ENCODE data around the gene CALD1.
A peak's percentile ranks its signal among the peaks of the same experiment; 100 is the strongest.

CALD1 gene

GRCh38 chr7:134931487-134931886 lies 152.1 kb downstream of the CALD1 start:
- DNase-seq: peak; percentile 38

DNA sequence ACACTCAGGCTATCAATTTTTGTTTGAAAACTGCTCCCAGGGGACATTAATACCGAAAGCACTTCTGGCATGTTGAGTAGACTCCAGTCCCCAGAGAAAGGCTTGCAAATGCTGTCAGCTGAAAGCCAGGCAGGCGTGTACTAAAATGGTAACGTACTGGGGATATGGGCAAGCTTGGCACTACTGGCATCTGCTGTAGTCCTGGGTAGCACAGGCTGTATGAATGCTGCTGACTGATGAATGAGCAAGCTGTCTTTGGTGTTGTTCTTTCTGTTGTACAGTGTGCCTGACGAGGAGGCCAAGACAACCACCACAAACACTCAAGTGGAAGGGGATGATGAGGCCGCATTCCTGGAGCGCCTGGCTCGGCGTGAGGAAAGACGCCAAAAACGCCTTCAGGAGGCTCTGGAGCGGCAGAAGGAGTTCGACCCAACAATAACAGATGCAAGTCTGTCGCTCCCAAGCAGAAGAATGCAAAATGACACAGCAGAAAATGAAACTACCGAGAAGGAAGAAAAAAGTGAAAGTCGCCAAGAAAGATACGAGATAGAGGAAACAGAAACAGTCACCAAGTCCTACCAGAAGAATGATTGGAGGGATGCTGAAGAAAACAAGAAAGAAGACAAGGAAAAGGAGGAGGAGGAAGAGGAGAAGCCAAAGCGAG lies 153.4 kb downstream of the CALD1 start:
- peak; percentile 48 for DNase-seq

DNA sequence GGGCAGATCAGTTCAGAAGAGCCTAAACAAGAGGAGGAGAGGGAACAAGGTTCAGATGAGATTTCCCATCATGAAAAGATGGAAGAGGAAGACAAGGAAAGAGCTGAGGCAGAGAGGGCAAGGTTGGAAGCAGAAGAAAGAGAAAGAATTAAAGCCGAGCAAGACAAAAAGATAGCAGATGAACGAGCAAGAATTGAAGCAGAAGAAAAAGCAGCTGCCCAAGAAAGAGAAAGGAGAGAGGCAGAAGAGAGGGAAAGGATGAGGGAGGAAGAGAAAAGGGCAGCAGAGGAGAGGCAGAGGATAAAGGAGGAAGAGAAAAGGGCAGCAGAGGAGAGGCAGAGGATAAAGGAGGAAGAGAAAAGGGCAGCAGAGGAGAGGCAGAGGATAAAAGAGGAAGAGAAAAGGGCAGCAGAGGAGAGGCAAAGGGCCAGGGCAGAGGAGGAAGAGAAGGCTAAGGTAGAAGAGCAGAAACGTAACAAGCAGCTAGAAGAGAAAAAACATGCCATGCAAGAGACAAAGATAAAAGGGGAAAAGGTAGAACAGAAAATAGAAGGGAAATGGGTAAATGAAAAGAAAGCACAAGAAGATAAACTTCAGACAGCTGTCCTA lies 154.1 kb downstream of the CALD1 start:
- DNase-seq: no peak

- DNase-seq: peak; percentile 50
Observed at GRCh38 chr7:134935701-134936100, 156.3 kb downstream of the CALD1 start.

DNA sequence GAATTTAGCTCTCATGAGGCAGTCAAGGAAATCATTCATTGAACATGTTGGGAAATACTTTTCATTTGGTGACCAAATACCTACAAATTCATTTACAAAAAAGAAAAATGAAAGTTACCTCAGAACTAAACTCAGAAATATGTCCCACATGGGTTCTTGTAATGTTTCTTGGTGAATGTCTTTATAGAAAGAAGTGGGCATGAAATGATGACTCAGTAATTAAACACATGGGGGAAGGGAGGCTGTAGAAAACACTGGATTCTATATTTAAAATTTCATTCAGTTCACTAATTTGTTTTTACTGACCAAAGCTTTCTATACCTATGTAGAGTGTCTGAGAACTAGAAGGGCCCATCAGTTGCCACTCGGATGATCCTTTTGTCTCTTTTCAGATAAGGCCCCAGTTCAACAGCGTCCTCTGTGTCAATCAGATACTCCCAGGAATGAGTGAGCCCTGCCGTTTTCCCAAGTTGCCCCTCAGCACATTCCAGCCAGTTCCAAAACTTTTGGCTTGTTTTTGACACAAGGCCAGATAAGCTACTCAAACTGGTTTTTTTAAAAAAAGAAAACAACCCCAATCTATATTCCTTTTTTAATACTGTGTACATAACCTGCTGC lies 157.6 kb downstream of the CALD1 start:
- DNase-seq: peak; percentile 42

GRCh38 chr7:134938141-134938540 lies 158.7 kb downstream of the CALD1 start:
- DNase-seq: no peak

DNA sequence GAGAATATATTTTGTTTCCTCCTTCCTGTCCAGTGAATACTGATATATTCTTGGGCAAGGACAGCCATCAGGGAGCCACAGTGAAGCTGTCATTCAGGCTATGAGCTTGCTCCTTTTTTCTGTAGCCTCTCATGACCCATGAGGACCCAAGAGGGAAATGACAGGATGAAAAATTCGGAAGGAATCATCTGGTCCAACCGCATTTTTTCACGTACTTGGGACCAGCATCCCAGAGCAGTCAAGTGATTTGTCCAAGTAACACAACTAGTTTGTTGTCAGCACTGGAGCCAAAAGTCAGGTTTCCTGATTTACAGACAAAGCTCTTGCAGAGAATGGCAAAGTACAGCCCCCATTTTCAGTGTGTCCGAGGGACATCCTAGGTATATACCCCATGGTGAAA lies 159.7 kb downstream of the CALD1 start:
- no peak for DNase-seq

DNA sequence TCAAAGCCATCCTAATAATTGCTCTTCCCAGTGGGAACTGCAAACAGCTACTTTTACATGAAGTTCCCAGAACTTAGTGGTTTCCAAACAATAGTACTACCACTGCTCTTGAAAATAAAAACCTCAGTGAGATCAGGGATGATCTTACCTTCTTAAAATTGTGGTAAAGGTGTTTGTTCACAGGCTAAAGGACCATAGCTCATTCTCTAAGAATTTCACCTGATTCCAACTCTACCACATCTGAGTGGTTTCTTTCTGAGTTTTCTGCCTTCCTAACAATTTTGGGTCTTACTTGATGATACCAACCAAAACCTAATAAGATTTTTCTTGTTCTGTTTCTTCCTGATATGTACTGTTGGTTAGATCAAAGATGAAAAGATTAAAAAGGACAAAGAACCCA lies 161.3 kb downstream of the CALD1 start:
- no peak for DNase-seq

DNA sequence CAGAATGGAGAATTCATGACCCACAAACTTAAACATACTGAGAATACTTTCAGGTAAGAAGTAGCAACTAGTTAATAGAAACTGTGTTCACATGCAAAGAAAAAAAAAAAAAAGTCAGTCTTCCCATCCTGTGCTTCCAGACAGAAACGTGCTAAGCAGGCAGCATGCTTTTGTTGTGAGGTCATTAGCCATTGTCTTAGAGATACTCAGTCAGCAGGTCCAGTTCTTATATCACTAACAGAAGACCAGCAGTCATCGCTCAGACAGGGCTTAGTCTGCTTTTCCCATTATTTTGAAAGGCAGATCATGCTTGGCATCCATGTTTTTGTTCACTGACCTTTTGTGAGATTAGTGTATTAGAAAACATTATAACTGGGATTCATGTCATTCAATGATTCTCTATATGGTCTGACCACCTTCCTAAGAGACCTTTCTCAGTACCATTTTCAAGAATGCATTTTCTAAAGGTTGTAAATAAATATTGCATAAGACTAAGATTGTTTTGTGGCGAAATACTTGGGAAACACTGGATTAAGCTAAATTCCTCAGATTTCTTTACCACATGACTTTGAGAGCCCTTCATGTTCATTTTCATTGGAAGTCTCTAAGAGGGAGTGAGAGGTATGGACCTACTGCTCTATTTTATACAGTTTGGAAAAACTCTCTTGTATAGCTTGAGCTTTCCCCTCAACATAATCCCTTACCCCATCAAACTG lies 161.9 kb downstream of the CALD1 start:
- peak; percentile 88 for DNase-seq

DNA sequence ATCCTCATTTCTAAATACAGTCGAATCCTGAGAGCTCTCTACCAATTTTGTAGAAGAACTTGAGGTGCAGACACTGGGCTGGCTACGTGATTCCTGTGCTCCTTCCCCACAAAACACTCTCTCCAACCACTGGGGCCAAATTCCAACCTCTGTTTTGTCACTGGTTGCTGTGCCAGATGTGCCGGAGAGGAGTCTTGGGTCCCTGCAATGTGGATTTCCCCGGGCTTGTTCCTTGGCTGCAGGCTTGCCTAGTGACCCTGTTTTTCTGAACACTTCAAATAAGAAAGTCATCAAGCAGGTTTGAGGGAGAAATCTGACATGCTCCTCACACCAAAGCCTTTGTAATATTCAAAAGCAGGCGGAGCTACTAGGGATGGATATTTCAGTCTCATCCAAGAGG lies 162.5 kb downstream of the CALD1 start:
- no peak for DNase-seq

GRCh38 chr7:134942690-134943466 lies 163.4 kb downstream of the CALD1 start:
- no peak for DNase-seq

DNA sequence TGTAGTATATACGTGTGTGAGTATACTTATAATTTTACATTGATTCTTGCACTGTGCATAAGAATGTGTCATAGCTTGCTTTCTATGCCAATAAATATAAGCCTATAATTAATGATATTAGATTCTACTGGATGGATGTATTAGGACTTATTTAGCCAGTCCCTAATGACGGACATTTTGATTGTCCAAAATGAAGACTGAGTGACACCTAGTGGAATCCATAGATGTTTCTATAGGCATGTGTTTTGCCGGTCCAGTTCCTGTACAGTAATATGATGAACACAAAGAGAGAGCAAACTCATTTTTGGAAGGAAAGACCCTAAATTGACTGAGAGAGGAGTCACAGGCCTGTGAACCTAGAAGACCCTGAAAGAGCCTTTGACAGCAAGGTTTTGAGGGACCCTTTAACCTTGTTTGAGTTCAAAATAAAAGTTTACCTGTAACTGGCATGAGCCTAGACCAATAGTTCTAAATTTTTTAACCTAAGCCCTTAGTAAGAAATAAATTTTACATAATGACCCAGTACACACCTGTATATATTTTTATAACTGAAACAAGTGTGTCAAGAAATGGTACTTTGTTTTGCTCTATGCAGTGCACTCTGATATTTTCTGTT lies 164.5 kb downstream of the CALD1 start:
- DNase-seq: no peak

DNA sequence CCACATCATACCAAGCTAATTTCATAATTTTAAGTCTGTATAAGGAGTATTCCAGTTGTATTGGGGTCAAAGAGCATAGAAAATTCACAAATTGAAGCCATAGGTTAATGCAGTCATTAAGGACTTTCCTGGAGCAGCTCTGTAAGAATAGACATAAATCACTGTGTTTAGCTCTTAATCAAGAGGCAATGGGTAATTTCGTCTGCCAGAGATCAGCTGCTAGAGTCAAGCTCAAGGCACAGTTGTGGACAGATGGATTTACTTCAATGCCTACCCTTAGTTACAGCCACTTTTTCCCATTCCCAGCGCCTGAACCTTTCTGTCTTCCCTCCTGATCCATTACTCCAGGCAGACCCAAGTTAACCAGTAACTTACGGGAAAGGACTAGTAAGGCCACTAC lies 166.3 kb downstream of the CALD1 start:
- no peak for DNase-seq

DNA sequence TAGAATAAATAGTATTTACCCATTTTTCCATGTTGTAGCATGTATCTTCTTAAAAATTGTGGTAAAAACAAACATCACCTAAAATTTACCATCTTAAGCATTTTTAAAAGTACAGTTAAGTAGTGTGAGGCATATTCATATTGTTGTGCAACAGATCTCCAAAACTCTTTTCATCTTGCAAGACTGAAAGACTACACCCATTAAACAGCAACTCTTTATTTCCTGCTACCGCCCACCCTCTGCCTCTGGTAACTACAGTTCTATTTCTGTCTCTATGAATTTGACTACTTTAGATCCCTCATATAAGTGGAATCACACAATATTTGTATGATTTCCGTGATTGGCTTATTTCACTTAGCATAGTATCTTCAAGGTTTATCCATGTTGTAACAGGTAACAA lies 166.8 kb downstream of the CALD1 start:
- no peak for DNase-seq

- DNase-seq: no peak
Observed at GRCh38 chr7:134947329-134947728, 167.9 kb downstream of the CALD1 start.

GRCh38 chr7:134947831-134948230 lies 168.4 kb downstream of the CALD1 start:
- no peak for DNase-seq

DNA sequence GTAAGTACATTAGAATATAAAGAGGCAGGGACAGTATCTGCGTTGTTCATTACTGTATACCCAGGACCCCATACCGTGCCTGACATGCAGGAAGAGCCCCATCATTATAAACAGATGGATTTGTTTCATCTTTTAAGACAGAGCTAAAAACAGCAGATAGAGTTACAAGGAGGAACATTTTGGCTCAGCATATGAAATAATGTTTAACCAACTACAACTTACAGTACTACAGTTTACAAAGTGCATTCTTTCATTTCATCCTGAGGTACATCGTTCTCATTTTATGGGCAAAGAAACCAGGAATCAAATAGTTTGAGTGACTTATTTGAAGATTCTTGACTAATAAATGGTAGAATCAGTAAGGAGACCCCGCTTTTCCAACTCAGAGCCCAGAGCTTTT lies 168.8 kb downstream of the CALD1 start:
- no peak for DNase-seq

DNA sequence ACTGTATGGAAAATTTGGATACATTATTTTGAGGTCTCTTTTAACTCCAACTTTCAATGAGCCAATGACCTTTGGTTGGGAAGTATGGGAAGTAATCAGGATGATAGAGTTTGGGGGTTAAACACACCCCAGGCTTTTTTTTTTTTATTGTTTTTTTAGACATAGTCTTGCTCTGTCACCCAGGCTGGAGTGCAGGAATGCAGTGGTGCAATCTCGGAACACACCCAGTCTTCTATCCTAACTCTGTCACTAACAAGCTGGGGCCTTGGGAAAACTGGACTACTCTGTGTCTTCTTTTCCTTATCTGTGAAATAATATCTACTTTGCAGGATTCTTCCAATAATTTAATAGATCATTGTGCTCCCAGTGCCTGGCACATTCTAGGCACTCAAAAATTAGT lies 169.3 kb downstream of the CALD1 start:
- DNase-seq: no peak

DNA sequence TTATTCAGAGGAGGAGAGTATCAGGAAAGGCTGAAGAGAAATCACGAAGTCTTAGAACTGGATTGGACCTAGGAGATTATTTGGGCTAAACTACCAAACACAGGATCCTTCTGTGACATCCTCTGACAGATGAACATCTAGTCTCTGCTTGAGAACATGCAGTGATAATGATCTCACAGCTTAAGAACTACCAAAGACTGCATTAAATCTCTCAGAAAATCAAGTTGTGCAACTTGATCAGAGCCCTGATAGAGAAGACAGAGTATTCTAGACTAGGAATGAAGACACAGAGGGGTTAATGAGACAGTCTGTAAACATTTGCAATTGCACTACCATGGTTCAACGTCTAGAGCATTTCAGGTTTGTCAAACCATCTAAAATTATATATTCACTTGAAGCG lies 169.7 kb downstream of the CALD1 start:
- no peak for DNase-seq

- DNase-seq: no peak
Observed at GRCh38 chr7:134954197-134955082, 175.0 kb downstream of the CALD1 start.

GRCh38 chr7:134957005-134957404 lies 177.6 kb downstream of the CALD1 start:
- DNase-seq: no peak

GRCh38 chr7:134959810-134960209 lies 180.4 kb downstream of the CALD1 start:
- no peak for DNase-seq

Measured in fibroblast of skin of right biceps (primary cell).